Measurements from ENCODE around the gene SLPI. TPM values are rescaled to one million over a fixed set of nuclear protein-coding genes. Genes with fewer than 3 reads are reported as not detected.

Gene SLPI
- total and polyA plus RNA-seq, 10 of the 15 experiments (the other 5 are each of a cell fraction or from before 2014, with no cell fraction given), result 0.56 to 1.4 TPM; not detected in 8

DNA sequence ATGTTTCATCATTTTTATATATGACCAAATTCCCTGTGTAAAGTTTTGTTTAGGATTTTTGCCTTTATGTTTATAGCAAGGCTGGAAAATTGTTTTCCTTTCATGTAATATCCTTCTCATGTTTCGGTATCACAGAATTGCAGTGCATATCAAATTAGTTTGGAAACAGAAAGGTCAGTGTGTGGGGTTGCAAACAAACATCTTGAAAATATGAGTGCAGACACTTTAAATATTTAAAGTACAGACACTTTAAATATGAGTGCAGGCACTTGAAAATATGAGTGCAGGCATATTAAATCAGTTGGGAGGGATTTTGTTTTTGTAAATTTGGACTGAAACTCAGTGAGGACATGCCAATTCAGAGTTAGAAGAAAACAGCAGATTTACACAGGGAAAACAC lies 6.5 kb downstream of the SLPI start (continued):
- TF ChIP-seq, protein P1, sequence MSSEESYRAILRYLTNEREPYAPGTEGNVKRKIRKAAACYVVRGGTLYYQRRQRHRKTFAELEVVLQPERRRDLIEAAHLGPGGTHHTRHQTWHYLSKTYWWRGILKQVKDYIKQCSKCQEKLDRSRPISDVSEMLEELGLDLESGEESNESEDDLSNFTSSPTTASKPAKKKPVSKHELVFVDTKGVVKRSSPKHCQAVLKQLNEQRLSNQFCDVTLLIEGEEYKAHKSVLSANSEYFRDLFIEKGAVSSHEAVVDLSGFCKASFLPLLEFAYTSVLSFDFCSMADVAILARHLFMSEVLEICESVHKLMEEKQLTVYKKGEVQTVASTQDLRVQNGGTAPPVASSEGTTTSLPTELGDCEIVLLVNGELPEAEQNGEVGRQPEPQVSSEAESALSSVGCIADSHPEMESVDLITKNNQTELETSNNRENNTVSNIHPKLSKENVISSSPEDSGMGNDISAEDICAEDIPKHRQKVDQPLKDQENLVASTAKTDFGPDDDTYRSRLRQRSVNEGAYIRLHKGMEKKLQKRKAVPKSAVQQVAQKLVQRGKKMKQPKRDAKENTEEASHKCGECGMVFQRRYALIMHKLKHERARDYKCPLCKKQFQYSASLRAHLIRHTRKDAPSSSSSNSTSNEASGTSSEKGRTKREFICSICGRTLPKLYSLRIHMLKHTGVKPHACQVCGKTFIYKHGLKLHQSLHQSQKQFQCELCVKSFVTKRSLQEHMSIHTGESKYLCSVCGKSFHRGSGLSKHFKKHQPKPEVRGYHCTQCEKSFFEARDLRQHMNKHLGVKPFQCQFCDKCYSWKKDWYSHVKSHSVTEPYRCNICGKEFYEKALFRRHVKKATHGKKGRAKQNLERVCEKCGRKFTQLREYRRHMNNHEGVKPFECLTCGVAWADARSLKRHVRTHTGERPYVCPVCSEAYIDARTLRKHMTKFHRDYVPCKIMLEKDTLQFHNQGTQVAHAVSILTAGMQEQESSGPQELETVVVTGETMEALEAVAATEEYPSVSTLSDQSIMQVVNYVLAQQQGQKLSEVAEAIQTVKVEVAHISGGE (CRISPR knock-in tag; IDR thresholded peaks at IDR 0.05), result no peak
- TF ChIP-seq LARP7 (IDR thresholded peaks at IDR 0.05) (no peak), CEBPB (IDR thresholded peaks at IDR 0.05; ENCODE audit: borderline replicate concordance in 1 of 2, low read depth in 2 of 2, low read length in 2 of 2) (no peak), ZNF24 (IDR thresholded peaks at IDR 0.05) (no peak), SREBF1 (IDR thresholded peaks at IDR 0.05; ENCODE audit: low read length) (no peak)
- TF ChIP-seq, protein P2, sequence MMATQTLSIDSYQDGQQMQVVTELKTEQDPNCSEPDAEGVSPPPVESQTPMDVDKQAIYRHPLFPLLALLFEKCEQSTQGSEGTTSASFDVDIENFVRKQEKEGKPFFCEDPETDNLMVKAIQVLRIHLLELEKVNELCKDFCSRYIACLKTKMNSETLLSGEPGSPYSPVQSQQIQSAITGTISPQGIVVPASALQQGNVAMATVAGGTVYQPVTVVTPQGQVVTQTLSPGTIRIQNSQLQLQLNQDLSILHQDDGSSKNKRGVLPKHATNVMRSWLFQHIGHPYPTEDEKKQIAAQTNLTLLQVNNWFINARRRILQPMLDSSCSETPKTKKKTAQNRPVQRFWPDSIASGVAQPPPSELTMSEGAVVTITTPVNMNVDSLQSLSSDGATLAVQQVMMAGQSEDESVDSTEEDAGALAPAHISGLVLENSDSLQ (IDR thresholded peaks at IDR 0.05), result no peak
- TF ChIP-seq, protein P3, sequence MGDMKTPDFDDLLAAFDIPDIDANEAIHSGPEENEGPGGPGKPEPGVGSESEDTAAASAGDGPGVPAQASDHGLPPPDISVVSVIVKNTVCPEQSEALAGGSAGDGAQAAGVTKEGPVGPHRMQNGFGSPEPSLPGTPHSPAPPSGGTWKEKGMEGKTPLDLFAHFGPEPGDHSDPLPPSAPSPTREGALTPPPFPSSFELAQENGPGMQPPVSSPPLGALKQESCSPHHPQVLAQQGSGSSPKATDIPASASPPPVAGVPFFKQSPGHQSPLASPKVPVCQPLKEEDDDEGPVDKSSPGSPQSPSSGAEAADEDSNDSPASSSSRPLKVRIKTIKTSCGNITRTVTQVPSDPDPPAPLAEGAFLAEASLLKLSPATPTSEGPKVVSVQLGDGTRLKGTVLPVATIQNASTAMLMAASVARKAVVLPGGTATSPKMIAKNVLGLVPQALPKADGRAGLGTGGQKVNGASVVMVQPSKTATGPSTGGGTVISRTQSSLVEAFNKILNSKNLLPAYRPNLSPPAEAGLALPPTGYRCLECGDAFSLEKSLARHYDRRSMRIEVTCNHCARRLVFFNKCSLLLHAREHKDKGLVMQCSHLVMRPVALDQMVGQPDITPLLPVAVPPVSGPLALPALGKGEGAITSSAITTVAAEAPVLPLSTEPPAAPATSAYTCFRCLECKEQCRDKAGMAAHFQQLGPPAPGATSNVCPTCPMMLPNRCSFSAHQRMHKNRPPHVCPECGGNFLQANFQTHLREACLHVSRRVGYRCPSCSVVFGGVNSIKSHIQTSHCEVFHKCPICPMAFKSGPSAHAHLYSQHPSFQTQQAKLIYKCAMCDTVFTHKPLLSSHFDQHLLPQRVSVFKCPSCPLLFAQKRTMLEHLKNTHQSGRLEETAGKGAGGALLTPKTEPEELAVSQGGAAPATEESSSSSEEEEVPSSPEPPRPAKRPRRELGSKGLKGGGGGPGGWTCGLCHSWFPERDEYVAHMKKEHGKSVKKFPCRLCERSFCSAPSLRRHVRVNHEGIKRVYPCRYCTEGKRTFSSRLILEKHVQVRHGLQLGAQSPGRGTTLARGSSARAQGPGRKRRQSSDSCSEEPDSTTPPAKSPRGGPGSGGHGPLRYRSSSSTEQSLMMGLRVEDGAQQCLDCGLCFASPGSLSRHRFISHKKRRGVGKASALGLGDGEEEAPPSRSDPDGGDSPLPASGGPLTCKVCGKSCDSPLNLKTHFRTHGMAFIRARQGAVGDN (IDR thresholded peaks at IDR 0.05), result no peak
